ENCODE results near the gene REELD1.

The REELD1 gene

GRCh38 chr4:146224326-146224966 lies 10.1 kb downstream of the REELD1 start:
- no peak for DNase-seq (ENCODE audit: low spot score)

GRCh38 chr4:146229406-146229805 lies 15.1 kb downstream of the REELD1 start:
- no peak for DNase-seq (ENCODE audit: low spot score)

- peak; percentile 14 for DNase-seq (ENCODE audit: low spot score)
These were observed 17.9 kb downstream of the REELD1 start for GRCh38 chr4:146232131-146232722.

- no peak for DNase-seq (ENCODE audit: low spot score)
These were observed 21.4 kb downstream of the REELD1 start for GRCh38 chr4:146235654-146236177.

- no peak for DNase-seq (ENCODE audit: low spot score)
These were observed 21.9 kb downstream of the REELD1 start for GRCh38 chr4:146236216-146236615.

- no peak for DNase-seq (ENCODE audit: low spot score)
These were observed 22.8 kb downstream of the REELD1 start for GRCh38 chr4:146237092-146237491.

GRCh38 chr4:146238107-146238506 lies 23.8 kb downstream of the REELD1 start:
- DNase-seq (ENCODE audit: low spot score) = no peak

- peak; percentile 47 for DNase-seq (ENCODE audit: low spot score)
These were observed 29.0 kb downstream of the REELD1 start for GRCh38 chr4:146243141-146243882.

- no peak for DNase-seq (ENCODE audit: low spot score)
These were observed 29.5 kb downstream of the REELD1 start for GRCh38 chr4:146243883-146244277.

- no peak for DNase-seq (ENCODE audit: low spot score)
These were observed 30.2 kb downstream of the REELD1 start for GRCh38 chr4:146244496-146244895.

- DNase-seq (ENCODE audit: low spot score) = no peak
These were observed 30.9 kb downstream of the REELD1 start for GRCh38 chr4:146245246-146245645.

- no peak for DNase-seq (ENCODE audit: low spot score)
These were observed 31.5 kb downstream of the REELD1 start for GRCh38 chr4:146245850-146246249.

GRCh38 chr4:146246381-146246780 lies 32.0 kb downstream of the REELD1 start:
- no peak for DNase-seq (ENCODE audit: low spot score)

GRCh38 chr4:146247356-146247755 lies 33.0 kb downstream of the REELD1 start:
- no peak for DNase-seq (ENCODE audit: low spot score)

GRCh38 chr4:146252969-146253611 lies 38.8 kb downstream of the REELD1 start:
- no peak for DNase-seq (ENCODE audit: low spot score)

GRCh38 chr4:146255463-146255862 lies 41.1 kb downstream of the REELD1 start:
- DNase-seq (ENCODE audit: low spot score) = no peak

- DNase-seq (ENCODE audit: low spot score) = peak; percentile 11
These were observed 41.5 kb downstream of the REELD1 start for GRCh38 chr4:146255874-146256273.

GRCh38 chr4:146256328-146256727 lies 42.0 kb downstream of the REELD1 start:
- no peak for DNase-seq (ENCODE audit: low spot score)

GRCh38 chr4:146257511-146257910 lies 43.2 kb downstream of the REELD1 start:
- no peak for DNase-seq (ENCODE audit: low spot score)

GRCh38 chr4:146260521-146260920 lies 46.2 kb downstream of the REELD1 start:
- DNase-seq (ENCODE audit: low spot score) = no peak

GRCh38 chr4:146261041-146261440 lies 46.7 kb downstream of the REELD1 start:
- no peak for DNase-seq (ENCODE audit: low spot score)

GRCh38 chr4:146263793-146264192 lies 49.5 kb downstream of the REELD1 start:
- DNase-seq (ENCODE audit: low spot score) = no peak
